H1 (cell line): Measurements from ENCODE around the gene BARHL1. TPM values are rescaled to one million over a fixed set of nuclear protein-coding genes. Genes with fewer than 3 reads are reported as not detected.

ENCODE experiments used
- CTCF ChIA-PET: fragments of 300-600 bp; sonication (Branson Sonifier 250); formaldehyde crosslinking; loops from one replicate; lab custom pipeline; 2021; ENCODE audit not compliant: partially characterized antibody; lab: Charles Lee
- POLR2A ChIA-PET: fragments of 300-600 bp; sonication (Branson Sonifier 250); formaldehyde crosslinking; loops from one replicate; lab custom pipeline; 2021; ENCODE audit warnings: inconsistent platforms; ENCODE audit not compliant: partially characterized antibody; lab: Charles Lee
- DNase-seq, 2 experiments: peaks; one replicate each; pipeline versions ENCODE4 v3.0.0 to v3.0.0-alpha.2; 2010 to 2022; ENCODE audit warnings: low spot score in 2 of 2, low read depth in 1 of 2, mixed read lengths in 1 of 2
- FAIRE-seq: peaks from 2 replicates; lab custom pipeline; 2011; peaks lifted over from hg19 to GRCh38; lab: Jason Lieb, UNC
- H2AFZ ChIP-seq: 2 replicates; pipeline ENCODE4 v1.8.1; 2012; ENCODE audit warnings: low read length, inconsistent platforms
- H2AK5ac ChIP-seq: 2 replicates; pipeline ENCODE4 v1.6.1; 2013; ENCODE audit warnings: low read depth, low read length
- H2BK120ac ChIP-seq: replicated peaks from 2 replicates; pipeline ENCODE3; 2013; ENCODE audit warnings: low read depth, low read length, inconsistent platforms
- H2BK12ac ChIP-seq: 2 replicates; pipeline ENCODE4 v1.6.1; 2013; ENCODE audit warnings: low read depth, low read length
- H2BK15ac ChIP-seq: 2 replicates; pipeline ENCODE4 v1.6.1; 2013; ENCODE audit warnings: low read length
- H2BK20ac ChIP-seq: 2 replicates; pipeline ENCODE4 v1.6.1; 2013; ENCODE audit warnings: low read length
- H2BK5ac ChIP-seq: 2 replicates; pipeline ENCODE4 v1.6.1; 2013; ENCODE audit warnings: low read depth, low read length
- H3K14ac ChIP-seq: 2 replicates; pipeline ENCODE4 v1.6.1; 2013; ENCODE audit warnings: inconsistent platforms; ENCODE audit not compliant: insufficient read length
- H3K18ac ChIP-seq: 2 replicates; pipeline ENCODE4 v1.6.1; 2013; ENCODE audit warnings: low read length; ENCODE audit errors: extremely low read depth
- H3K23ac ChIP-seq: 2 replicates; pipeline ENCODE4 v1.6.1; 2013; ENCODE audit warnings: inconsistent platforms; ENCODE audit not compliant: insufficient read length
- H3K23me2 ChIP-seq: 2 replicates; pipeline ENCODE4 v1.6.1; 2013; ENCODE audit warnings: low read depth, low read length
- H3K27ac ChIP-seq: 2 replicates; pipeline ENCODE4 v1.6.1; 2011; ENCODE audit warnings: low read depth, low read length, inconsistent platforms
- H3K27me3 ChIP-seq, 4 experiments: replicated peaks in 1 of 4; 1 replicate in 1 of 4; 2 replicates in 3 of 4; pipeline versions ENCODE4 v1.6.1 to v1.8.1; 2011 to 2013; ENCODE audit warnings: low read length in 3 of 4, mild to moderate bottlenecking in 3 of 4, inconsistent platforms in 2 of 4, mixed read lengths in 2 of 4, moderate library complexity in 1 of 4; ENCODE audit not compliant: control insufficient read depth in 3 of 4, insufficient read depth in 3 of 4; ENCODE audit errors: extremely low read depth in 1 of 4
- H3K36me3 ChIP-seq, 4 experiments: 2 replicates each; pipeline versions ENCODE4 v1.6.1 to v1.8.1; 2011 to 2013; ENCODE audit warnings: mild to moderate bottlenecking in 4 of 4, low read length in 3 of 4, moderate library complexity in 2 of 4, control low read depth in 1 of 4, inconsistent platforms in 1 of 4; ENCODE audit not compliant: insufficient read depth in 4 of 4, control insufficient read depth in 2 of 4
- H3K4ac ChIP-seq: replicated peaks from 2 replicates; pipeline ENCODE3; 2013; ENCODE audit warnings: low read length, low read depth, mixed read lengths, inconsistent platforms; ENCODE audit not compliant: insufficient read length
- H3K4me1 ChIP-seq, 4 experiments: replicated peaks in 1 of 4; 1 replicate in 1 of 4; 2 replicates in 3 of 4; pipeline versions ENCODE4 v1.6.1 to v1.8.1; 2011 to 2013; ENCODE audit warnings: low read length in 3 of 4, inconsistent platforms in 2 of 4, mixed read lengths in 1 of 4; ENCODE audit not compliant: insufficient read depth in 4 of 4, control insufficient read depth in 3 of 4
- H3K4me2 ChIP-seq, 2 experiments: 2 replicates each; pipeline versions ENCODE4 v1.6.1 to v1.8.1; 2011 to 2013; ENCODE audit warnings: low read depth in 2 of 2, low read length in 2 of 2, control low read depth in 1 of 2, inconsistent platforms in 1 of 2, mild to moderate bottlenecking in 1 of 2; ENCODE audit not compliant: insufficient read depth in 1 of 2
- H3K4me3 ChIP-seq, 4 experiments: fragments of 200-600, 300-600 bp in 1 of 4; sonication (generic), shearing (Covaris generic), sonication (Bioruptor Twin) in 1 of 4; 2 replicates each; pipeline versions ENCODE4 v1.5.1 to v1.8.1; 2011 to 2016; ENCODE audit warnings: low read length in 4 of 4, low read depth in 3 of 4, control low read depth in 2 of 4, inconsistent platforms in 2 of 4, mild to moderate bottlenecking in 2 of 4, mixed read lengths in 1 of 4, moderate library complexity in 1 of 4; ENCODE audit not compliant: insufficient read depth in 2 of 4; ENCODE audit errors: extremely low read depth in 1 of 4
- H3K56ac ChIP-seq: replicated peaks from 2 replicates; pipeline ENCODE3; 2013; ENCODE audit warnings: low read depth, mild to moderate bottlenecking, mixed read lengths, low read length, inconsistent platforms; ENCODE audit not compliant: insufficient read length
- H3K79me1 ChIP-seq: 2 replicates; pipeline ENCODE4 v1.6.1; 2013; ENCODE audit warnings: low read depth, low read length, control low read depth
- H3K79me2 ChIP-seq, 2 experiments: 2 replicates each; pipeline versions ENCODE4 v1.6.1 to v1.8.1; 2012 to 2013; ENCODE audit warnings: low read length in 2 of 2, mild to moderate bottlenecking in 2 of 2, inconsistent platforms in 1 of 2; ENCODE audit not compliant: insufficient read depth in 2 of 2, control insufficient read depth in 1 of 2
- H3K9ac ChIP-seq, 4 experiments: replicated peaks in 1 of 4; 1 replicate in 1 of 4; 2 replicates in 3 of 4; pipeline versions ENCODE4 v1.6.1 to v1.8.1; 2011 to 2013; ENCODE audit warnings: low read depth in 3 of 4, low read length in 3 of 4, control low read depth in 2 of 4, mild to moderate bottlenecking in 2 of 4, moderate library complexity in 2 of 4, inconsistent platforms in 1 of 4; ENCODE audit errors: extremely low read depth in 1 of 4
- H3K9me3 ChIP-seq, 2 experiments: 2 replicates each; pipeline versions ENCODE4 v1.6.1 to v1.8.1; 2012 to 2013; ENCODE audit warnings: mild to moderate bottlenecking in 2 of 2, moderate library complexity in 2 of 2, control low read depth in 1 of 2, inconsistent platforms in 1 of 2, low read depth in 1 of 2, low read length in 1 of 2, mixed read lengths in 1 of 2; ENCODE audit not compliant: insufficient read depth in 2 of 2
- H4K20me1 ChIP-seq, 2 experiments: replicated peaks in 1 of 2; 2 replicates each; pipeline versions ENCODE3 to v1.8.1; 2011 to 2013; ENCODE audit warnings: inconsistent platforms in 2 of 2, low read length in 2 of 2, mild to moderate bottlenecking in 1 of 2; ENCODE audit not compliant: insufficient read depth in 2 of 2, control insufficient read depth in 1 of 2
- H4K5ac ChIP-seq: 2 replicates; pipeline ENCODE4 v1.6.1; 2013; ENCODE audit warnings: low read length, low read depth, mixed read lengths, inconsistent platforms; ENCODE audit not compliant: insufficient read length
- H4K8ac ChIP-seq: 2 replicates; pipeline ENCODE4 v1.8.0; 2013; ENCODE audit warnings: mild to moderate bottlenecking, moderate library complexity, low read length, inconsistent platforms; ENCODE audit not compliant: insufficient read depth; ENCODE audit errors: extremely low read depth
- H4K91ac ChIP-seq: replicated peaks from 2 replicates; pipeline ENCODE3; 2013; ENCODE audit warnings: low read length, mixed read lengths, inconsistent platforms; ENCODE audit not compliant: insufficient read length
- RNF2 ChIP-seq: fragments of 200-900, 300-1000 bp; sonication (generic); IDR thresholded peaks from 2 replicates; pipeline ENCODE4 v1.7.1; 2016; ENCODE audit warnings: borderline replicate concordance, low read depth, mild to moderate bottlenecking, antibody characterized with exemption, low read length; ENCODE audit not compliant: poor library complexity, severe bottlenecking; ENCODE audit errors: missing control alignments
- WGBS, 2 experiments: shearing (Covaris generic) in 1 of 2; methylation state at CpG; one replicate each; pipeline versions ENCODE4 v1.1.6 to v1.1.7; 2013 to 2015; ENCODE audit warnings: low lambda C conversion rate in 2 of 2, mixed read lengths in 2 of 2, inconsistent platforms in 1 of 2, low coverage in 1 of 2, missing lambda C conversion rate in 1 of 2; ENCODE audit not compliant: insufficient replicate concordance in 2 of 2, insufficient coverage in 1 of 2, insufficient read length in 1 of 2; ENCODE audit errors: extremely low coverage in 1 of 2, missing lambda C conversion rate in 1 of 2; 5-methylcytosine and 5-hydroxymethylcytosine counted together
- polyA plus RNA-seq, 7 experiments: library from polyadenylated mRNA; depleted of rRNA in 3 of 7; stranded (reverse) in 5 of 7; unstranded in 2 of 7; fragments of >200 nt in 5 of 7; fragments of 200-250 nt in 2 of 7; gene quantifications; 1 replicate in 5 of 7; 2 replicates in 1 of 7; 4 replicates in 1 of 7; pipeline versions ENCODE4 v1.2.1 to v1.2.3, GENCODE V29; 2011 to 2013; ENCODE audit warnings: missing spikeins in 2 of 7, mixed read lengths in 2 of 7
- total RNA-seq: library from RNA; stranded (reverse); fragmentation: NEBNext Ultra II Directional; extraction: Animal tissue kit (Norgen Biotek cat#: 25700); gene quantifications from 2 replicates; pipeline ENCODE4 v1.2.1, GENCODE V29; 2021
- TF ChIP-seq, protein P1 (sequence below): IDR thresholded peaks from 2 replicates; pipeline ENCODE4 v1.6.1; 2012; ENCODE audit warnings: low read length, inconsistent platforms

The BARHL1 gene
- total and polyA plus RNA-seq, 2 of the 8 experiments (the other 6 are each of a cell fraction or from before 2014, with no cell fraction given): not detected

DNA sequence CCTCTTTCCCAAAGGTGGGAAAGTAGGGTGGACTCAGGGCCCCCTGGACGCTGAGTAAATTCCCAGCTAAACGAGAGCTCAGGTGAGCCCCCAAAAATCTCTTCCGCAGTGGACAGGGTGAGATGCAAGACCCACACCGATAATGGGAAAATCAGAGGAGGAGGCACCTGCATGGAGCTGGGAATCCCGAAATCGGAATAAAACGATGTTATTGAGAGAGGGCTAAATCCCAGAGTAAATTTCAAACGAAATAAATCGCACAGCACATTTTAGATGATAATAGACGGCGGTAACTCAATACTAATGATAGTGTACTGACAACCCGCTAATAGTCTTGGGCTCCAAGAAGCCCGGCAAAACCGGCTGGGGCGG, 3.0 kb upstream of the BARHL1 start:
- no peak overlapping the region for H3K56ac ChIP-seq
- no peak overlapping the region for H3K27ac ChIP-seq
- H2AFZ ChIP-seq: no peak overlapping the region
- TF ChIP-seq, protein P1, sequence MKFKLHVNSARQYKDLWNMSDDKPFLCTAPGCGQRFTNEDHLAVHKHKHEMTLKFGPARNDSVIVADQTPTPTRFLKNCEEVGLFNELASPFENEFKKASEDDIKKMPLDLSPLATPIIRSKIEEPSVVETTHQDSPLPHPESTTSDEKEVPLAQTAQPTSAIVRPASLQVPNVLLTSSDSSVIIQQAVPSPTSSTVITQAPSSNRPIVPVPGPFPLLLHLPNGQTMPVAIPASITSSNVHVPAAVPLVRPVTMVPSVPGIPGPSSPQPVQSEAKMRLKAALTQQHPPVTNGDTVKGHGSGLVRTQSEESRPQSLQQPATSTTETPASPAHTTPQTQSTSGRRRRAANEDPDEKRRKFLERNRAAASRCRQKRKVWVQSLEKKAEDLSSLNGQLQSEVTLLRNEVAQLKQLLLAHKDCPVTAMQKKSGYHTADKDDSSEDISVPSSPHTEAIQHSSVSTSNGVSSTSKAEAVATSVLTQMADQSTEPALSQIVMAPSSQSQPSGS: no peak
- TF ChIP-seq RNF2: peak; percentile 87
- no peak overlapping the region for H2BK5ac ChIP-seq
- H2AK5ac ChIP-seq: no peak overlapping the region
- H3K36me3 ChIP-seq: peaks cover 0 to 4% (median 0%) of the 10 kb centered on the region in 4 experiments; a peak in 1 of 8 replicates
- no peak overlapping the region for H3K9ac ChIP-seq
- peak overlapping the region; percentile 58 to 78 for H3K4me2 ChIP-seq
- no peak for DNase-seq
- H2BK12ac ChIP-seq: no peak overlapping the region
- ChIA-PET CTCF (interaction anchor here (0.6 to 1.3 kb wide), 4 partner anchors 90 to 423 kb away, joined by 3 to 4 read pairs (median 3); partner anchors contain the start of gene DDX31), POLR2A (interaction anchor here (1.0 kb wide), 2 partner anchors 11 to 90 kb away, joined by 4 read pairs; partner anchors contain the start of genes DDX31 and GTF3C4)
- no peak overlapping the region for H4K5ac ChIP-seq
- peak overlapping the region; percentile 22 to 55 (median 31); a peak in 6 of 8 replicates for H3K4me3 ChIP-seq
- H2BK15ac ChIP-seq: no peak overlapping the region
- no peak overlapping the region for H4K91ac ChIP-seq
- peaks cover 4% of the 10 kb centered on the region; the same call in 1 of the 2 replicates for H3K23me2 ChIP-seq
- no peaks in the 10 kb centered on the region; the same call in 1 of the 2 replicates for H3K79me1 ChIP-seq
- H3K23ac ChIP-seq: no peak overlapping the region
- H2BK20ac ChIP-seq: no peak overlapping the region
- peaks cover 0 to 31% (median 18%) of the 10 kb centered on the region in 4 experiments; a peak in 6 of 7 replicates for H3K4me1 ChIP-seq
- H2BK120ac ChIP-seq: no peak overlapping the region
- H4K20me1 ChIP-seq: peaks cover 6 to 19% of the 10 kb centered on the region in 2 experiments
- H3K18ac ChIP-seq: no peak overlapping the region
- no peak for FAIRE-seq
- H3K9me3 ChIP-seq: no peaks in the 10 kb centered on the region
- no peak overlapping the region for H3K14ac ChIP-seq
- H4K8ac ChIP-seq: no peak overlapping the region
- whole genome bisulfite sequencing, 2 experiments: 20% methylated on average over 15 of the region's 15 CpGs; no CpG with 5 or more reads in 1 of the 2 experiments
- H3K27me3 ChIP-seq: peaks cover 66 to 93% (median 91%) of the 10 kb centered on the region in 4 experiments
- H3K4ac ChIP-seq: no peak overlapping the region
- no peaks in the 10 kb centered on the region for H3K79me2 ChIP-seq
